Naive B cell (primary cell): ENCODE measurements around the gene ZNF536. TPM values are rescaled to one million over a fixed set of nuclear protein-coding genes. Genes with fewer than 3 reads are reported as not detected.
"Not testable (repeated sequence)": the region's sequence is repeated elsewhere in the genome, so short reads cannot be mapped to it uniquely, and the experiment has no call there.

ENCODE experiments used
- ATAC-seq, 2 donors: fragments of 150-1000 bp; cut with Tn5 transposase; 2 replicates each; pipeline ENCODE4 v1.10.0; 2021; ENCODE audit warnings: low read depth in 2 of 2, mild to moderate bottlenecking in 2 of 2, moderate library complexity in 2 of 2
- DNase-seq: peaks from one replicate; pipeline ENCODE4 v3.0.0; 2022
- H3K27ac Mint-ChIP-seq, 6 donors: one replicate each; pipeline ENCODE4 v1.8.0; 2020 to 2022; ENCODE audit warnings: mild to moderate bottlenecking in 6 of 6, mixed read lengths in 6 of 6, moderate library complexity in 5 of 6, inconsistent platforms in 2 of 6
- H3K27me3 Mint-ChIP-seq, 3 donors: one replicate each; pipeline ENCODE4 v1.8.0; 2021 to 2022; ENCODE audit warnings: mixed read lengths in 3 of 3, mild to moderate bottlenecking in 1 of 3
- H3K36me3 Mint-ChIP-seq, 2 donors: one replicate each; pipeline ENCODE4 v1.8.0; 2020 to 2022; ENCODE audit warnings: mixed read lengths in 2 of 2, inconsistent platforms in 1 of 2, mild to moderate bottlenecking in 1 of 2
- H3K4me1 Mint-ChIP-seq, 3 donors: one replicate each; pipeline ENCODE4 v1.8.0; 2020 to 2022; ENCODE audit warnings: mixed read lengths in 3 of 3, inconsistent platforms in 1 of 3, mild to moderate bottlenecking in 1 of 3, moderate library complexity in 1 of 3
- H3K4me3 Mint-ChIP-seq, 8 donors: one replicate each; pipeline ENCODE4 v1.8.0; 2020 to 2022; ENCODE audit warnings: mild to moderate bottlenecking in 8 of 8, mixed read lengths in 8 of 8, moderate library complexity in 8 of 8, inconsistent platforms in 2 of 8
- H3K9me3 Mint-ChIP-seq, 7 donors: one replicate each; pipeline ENCODE4 v1.8.0; 2020 to 2022; ENCODE audit warnings: mixed read lengths in 7 of 7, mild to moderate bottlenecking in 5 of 7, inconsistent platforms in 2 of 7, moderate library complexity in 1 of 7
- polyA plus RNA-seq, 6 donors: library from polyadenylated mRNA; unstranded; fragments of 300-500 nt; fragmentation: Illumina TruSeq; gene quantifications; one replicate each; pipeline ENCODE4 v1.2.3, GENCODE V29; 2021; ENCODE audit warnings: low read depth in 6 of 6

Gene ZNF536
- polyA plus RNA-seq, 6 donors from 2014 or later: 0.08 TPM; not detected in 5

DNA sequence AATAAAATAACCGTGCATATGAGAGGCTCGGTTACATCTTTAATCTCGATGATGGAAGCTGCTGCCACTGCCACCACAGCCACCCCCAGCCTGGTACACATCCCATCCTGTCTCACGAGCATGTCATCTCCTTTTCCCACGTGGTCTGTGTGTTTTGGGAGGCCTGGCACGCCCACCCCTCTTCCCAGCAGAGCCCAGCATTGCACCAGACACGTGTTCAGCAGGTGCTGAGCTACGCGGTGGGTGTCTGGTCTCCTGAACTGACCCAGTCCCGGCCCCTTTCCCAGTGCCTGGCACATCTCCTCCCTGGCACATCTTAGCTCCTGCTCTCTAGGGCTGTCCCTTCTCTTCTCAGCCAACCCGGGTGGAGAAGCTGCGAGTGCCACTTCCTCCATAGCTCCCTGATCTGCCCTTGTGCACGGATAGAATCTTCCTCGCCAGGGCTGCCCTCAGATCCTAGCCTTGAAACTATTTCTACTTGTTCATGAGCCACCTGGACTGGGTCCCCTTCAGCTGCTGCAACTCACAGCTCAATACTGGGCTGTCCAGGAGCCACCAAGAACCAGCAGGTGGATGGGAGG, 36.8 kb upstream of the ZNF536 start:
- Mint-ChIP-seq H3K36me3 (no peaks in the 10 kb centered on the region), H3K27ac (no peak overlapping the region), H3K4me3 (no peak overlapping the region), H3K9me3 (peaks cover 0 to 14% (median 0%) of the 10 kb centered on the region in 7 donors), H3K27me3 (peaks cover 0 to 7% (median 0%) of the 10 kb centered on the region in 3 donors), H3K4me1 (no peaks in the 10 kb centered on the region)
- no peak for ATAC-seq
- DNase-seq: no peak

DNA sequence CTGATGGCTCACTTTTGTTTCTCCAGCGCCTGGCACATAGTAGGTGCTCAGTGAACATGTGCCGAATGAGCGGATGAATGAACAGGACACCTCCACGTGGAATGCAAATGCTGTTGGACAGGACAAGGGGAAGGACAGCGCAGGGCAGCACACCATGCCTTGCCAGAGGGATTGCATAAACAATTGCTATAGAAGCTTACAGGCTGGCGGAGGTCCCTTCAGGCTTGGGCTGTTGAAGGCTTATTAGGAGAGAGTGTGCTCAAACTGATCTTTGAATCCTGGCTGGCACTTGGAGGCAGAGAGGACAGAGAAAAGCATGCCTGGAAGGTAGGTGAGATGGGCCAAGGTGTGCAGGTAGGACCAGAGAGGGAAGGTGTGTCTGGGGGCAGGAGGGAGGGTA, 35.9 kb upstream of the ZNF536 start:
- DNase-seq (no peak), ATAC-seq (no peak)
- no peak overlapping the region for H3K27ac Mint-ChIP-seq
- H3K36me3 Mint-ChIP-seq: no peaks in the 10 kb centered on the region
- no peak overlapping the region for H3K4me3 Mint-ChIP-seq
- H3K4me1 Mint-ChIP-seq: no peaks in the 10 kb centered on the region
- peaks cover 0 to 7% (median 0%) of the 10 kb centered on the region in 3 donors for H3K27me3 Mint-ChIP-seq
- peaks cover 0 to 14% (median 0%) of the 10 kb centered on the region in 7 donors for H3K9me3 Mint-ChIP-seq

DNA sequence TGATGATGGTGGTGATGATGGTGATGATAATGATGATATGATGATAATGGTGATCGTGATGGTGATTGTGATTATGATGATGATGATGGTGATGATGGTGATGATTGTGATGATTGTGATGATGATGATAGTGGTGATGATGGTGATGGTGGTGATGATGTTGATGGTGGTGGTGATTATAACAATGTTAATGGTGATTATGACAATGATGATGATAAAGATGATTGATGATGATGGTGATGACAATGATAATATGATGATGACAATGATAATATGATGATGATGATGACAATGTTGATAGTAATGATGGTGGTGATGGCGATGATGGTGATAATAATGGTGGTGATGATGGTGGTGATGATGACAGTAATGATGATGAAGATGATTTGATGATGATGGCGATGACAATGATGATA, 34.1 kb upstream of the ZNF536 start:
- Mint-ChIP-seq H3K36me3 (no peaks in the 10 kb centered on the region), H3K9me3 (peaks cover 0 to 3% (median 0%) of the 10 kb centered on the region in 7 donors), H3K4me1 (no peaks in the 10 kb centered on the region), H3K4me3 (no peak overlapping the region), H3K27me3 (no peaks in the 10 kb centered on the region), H3K27ac (no peak overlapping the region)
- no peak for ATAC-seq
- no peak for DNase-seq

DNA sequence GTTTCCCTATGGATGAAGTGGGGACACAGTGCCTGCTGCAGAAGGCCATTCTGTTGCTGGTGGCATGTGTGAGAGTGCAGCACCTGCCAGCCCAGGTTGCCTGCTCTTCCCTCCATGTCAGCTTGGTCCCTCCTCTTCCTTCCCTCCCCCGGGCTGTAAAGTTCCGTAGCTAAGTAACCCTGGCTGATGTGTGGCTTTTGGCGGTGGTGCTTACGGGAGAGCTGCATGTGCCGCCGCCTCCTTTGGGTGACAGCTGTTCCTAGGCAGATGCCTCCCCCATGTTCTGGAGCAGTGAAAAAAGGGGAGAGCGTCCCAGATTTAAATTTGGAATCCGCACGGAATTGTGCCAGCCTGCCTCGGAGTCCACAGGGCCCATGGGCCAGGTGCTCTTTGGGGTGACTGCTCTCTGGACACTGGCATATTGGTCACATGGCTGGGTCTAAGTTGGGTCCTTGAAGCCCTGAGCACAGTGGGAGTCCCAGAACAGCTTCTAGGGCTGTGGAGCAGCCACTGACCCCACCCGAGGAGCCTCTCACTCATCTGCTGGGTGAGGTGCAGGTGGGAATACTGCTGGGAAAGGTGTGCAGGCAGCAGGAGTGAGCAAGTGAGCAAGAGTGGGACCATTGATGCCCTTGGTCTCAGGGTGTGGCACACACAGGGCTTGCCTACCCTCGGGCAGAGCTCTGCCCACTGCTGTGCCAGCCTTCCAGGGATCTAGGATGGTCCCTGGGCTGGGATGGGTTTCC, 33.1 kb upstream of the ZNF536 start:
- no peak overlapping the region for H3K4me3 Mint-ChIP-seq
- H3K36me3 Mint-ChIP-seq: no peaks in the 10 kb centered on the region
- no peak overlapping the region for H3K27ac Mint-ChIP-seq
- no peak for DNase-seq
- H3K4me1 Mint-ChIP-seq: no peaks in the 10 kb centered on the region
- H3K27me3 Mint-ChIP-seq: no peaks in the 10 kb centered on the region
- no peak for ATAC-seq
- peaks cover 0 to 3% (median 0%) of the 10 kb centered on the region in 7 donors for H3K9me3 Mint-ChIP-seq

DNA sequence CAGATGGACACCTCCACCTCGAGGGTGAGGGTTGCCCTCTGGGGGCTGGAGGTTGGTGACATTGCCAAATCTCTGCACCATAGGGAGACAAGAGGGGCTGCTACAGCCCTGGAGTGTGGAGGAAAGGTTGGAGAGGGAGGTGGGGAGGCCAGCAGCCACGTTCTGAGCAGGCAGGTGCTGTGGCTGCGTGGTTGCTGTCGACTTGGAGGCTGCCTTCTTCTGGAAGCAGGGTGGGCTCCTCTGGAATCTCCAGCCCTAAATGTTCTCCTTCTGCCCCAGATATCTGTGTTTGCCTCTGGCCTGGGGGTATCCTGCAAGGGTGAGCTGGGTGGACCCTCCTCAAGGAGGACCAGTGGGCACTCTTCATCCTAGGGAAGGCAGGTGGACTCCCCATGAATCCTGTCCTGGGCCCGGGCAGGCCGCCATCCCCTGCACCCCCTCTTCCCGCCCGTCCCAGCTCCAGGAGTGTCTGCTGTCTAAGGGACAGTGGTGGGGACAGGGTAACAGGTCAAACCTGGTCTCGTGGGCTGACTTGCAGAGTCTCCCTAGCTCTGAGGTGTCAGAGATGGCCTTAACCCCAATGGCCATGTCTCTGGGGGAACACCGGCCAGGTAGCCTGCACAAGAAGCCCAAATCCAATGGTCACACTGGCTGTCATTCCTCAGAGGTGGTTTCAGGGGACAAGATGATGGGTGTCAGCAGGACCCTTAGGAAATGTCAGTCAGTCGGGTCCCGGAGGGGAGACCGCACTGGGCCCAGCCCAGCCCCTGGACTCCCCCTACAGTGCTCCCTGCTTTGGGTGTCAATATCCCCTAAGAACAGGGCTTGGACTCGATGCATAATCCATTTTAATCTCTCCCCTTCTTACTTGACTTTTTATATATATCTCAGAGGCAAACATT, 32.3 kb upstream of the ZNF536 start:
- ATAC-seq (no peak), DNase-seq (no peak)
- Mint-ChIP-seq H3K4me1 (no peaks in the 10 kb centered on the region), H3K27ac (no peak overlapping the region), H3K36me3 (no peaks in the 10 kb centered on the region), H3K9me3 (peaks cover 0 to 3% (median 0%) of the 10 kb centered on the region in 7 donors), H3K4me3 (no peak overlapping the region), H3K27me3 (no peaks in the 10 kb centered on the region)

DNA sequence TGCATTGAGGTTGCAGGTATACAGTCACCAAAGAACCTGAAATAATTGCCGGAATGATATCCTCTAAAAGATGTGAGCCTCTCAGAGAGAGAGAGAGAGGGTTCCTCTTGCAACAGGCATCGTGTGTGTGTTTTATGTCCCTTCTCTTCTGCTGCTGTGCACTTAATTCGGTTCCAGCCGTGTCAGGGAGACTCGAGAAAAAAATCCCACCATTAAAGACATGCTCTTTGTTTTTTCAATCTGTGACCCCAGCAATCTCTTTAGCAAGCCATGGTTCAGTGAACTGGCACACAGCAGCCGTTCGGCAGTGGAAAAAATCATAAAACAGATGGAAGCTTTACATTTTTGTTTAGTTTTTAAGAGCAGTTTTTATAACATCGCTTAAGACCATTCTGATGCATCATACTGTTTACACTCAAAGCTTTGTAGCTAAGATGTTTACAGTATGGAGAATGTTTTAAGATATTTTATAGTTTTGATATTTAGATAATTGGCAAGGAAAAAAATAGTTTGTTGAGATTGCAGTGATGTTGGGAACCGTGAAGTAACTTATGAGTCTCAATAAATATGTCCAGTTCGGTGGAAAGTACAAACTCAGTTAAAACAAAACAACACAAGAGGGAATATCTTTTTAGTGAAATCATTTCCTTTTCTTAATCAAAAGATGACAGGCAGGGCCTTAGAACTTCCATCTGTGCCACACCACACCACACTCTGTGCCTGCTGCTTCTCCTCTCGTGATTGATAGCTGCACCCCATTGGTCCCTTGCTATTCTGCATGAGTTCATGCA, 31.2 kb upstream of the ZNF536 start:
- H3K4me1 Mint-ChIP-seq: no peaks in the 10 kb centered on the region
- peaks cover 0 to 4% (median 0%) of the 10 kb centered on the region in 7 donors for H3K9me3 Mint-ChIP-seq
- DNase-seq (no peak), ATAC-seq (no peak)
- H3K27ac Mint-ChIP-seq: no peak overlapping the region
- no peaks in the 10 kb centered on the region for H3K27me3 Mint-ChIP-seq
- H3K4me3 Mint-ChIP-seq: peak overlapping the region in 1 of 8 donors; percentile 7
- H3K36me3 Mint-ChIP-seq: no peaks in the 10 kb centered on the region

DNA sequence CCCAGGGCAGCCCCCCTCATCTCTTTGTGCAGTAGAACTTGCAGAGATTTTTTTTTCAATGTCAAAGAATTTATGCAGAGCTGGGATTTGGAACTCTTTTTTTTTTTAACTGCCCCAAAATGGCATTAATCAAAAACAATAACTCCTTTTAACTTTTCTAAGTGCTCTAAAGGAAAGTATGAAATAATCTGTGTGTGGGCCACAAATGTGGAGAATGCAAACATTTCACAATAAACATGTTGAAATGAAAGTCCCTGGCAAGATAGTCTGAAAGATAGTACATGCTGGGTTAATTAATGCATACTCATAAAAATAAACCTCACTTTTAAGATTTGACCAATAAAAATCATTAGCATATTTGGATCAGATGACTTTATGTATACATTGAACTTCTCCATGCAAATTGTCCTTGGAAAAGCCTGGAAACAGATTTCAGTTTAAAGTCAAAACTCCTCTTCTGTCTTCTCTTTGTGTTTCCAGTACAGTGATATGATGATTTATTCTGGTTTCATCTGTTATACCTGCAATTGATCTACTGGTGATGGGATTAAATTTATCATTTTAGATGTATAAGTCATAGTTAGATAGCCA, 30.5 kb upstream of the ZNF536 start:
- DNase-seq: no peak
- ATAC-seq: no peak
- no peaks in the 10 kb centered on the region for H3K27me3 Mint-ChIP-seq
- H3K4me3 Mint-ChIP-seq: no peak overlapping the region
- H3K4me1 Mint-ChIP-seq: no peaks in the 10 kb centered on the region
- H3K36me3 Mint-ChIP-seq: no peaks in the 10 kb centered on the region
- H3K9me3 Mint-ChIP-seq: peaks cover 0 to 4% (median 0%) of the 10 kb centered on the region in 7 donors
- no peak overlapping the region for H3K27ac Mint-ChIP-seq

DNA sequence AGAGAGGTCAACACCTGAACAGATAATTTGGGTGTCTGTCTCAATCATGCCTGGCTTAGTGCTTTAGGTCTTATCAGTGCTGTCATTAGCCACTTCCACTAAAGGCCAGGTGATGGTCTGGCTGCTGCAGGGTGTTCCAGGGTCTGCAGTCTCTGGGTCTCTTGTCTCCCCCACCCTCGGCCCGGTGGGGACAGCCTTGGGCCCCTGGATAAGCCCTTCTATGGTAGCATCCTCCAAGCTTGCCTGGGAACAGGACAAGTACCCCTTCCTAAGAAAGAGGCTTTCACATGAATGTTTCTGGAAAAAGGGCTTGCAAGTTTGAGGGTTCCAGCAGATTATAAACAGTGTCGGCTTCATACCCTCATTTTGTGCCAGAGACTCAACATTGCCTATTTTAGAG, 29.3 kb upstream of the ZNF536 start:
- no peaks in the 10 kb centered on the region for H3K27me3 Mint-ChIP-seq
- peaks cover 0 to 4% (median 0%) of the 10 kb centered on the region in 7 donors for H3K9me3 Mint-ChIP-seq
- DNase-seq (no peak), ATAC-seq (no peak)
- no peaks in the 10 kb centered on the region for H3K4me1 Mint-ChIP-seq
- no peaks in the 10 kb centered on the region for H3K36me3 Mint-ChIP-seq
- H3K4me3 Mint-ChIP-seq: no peak overlapping the region
- no peak overlapping the region for H3K27ac Mint-ChIP-seq

DNA sequence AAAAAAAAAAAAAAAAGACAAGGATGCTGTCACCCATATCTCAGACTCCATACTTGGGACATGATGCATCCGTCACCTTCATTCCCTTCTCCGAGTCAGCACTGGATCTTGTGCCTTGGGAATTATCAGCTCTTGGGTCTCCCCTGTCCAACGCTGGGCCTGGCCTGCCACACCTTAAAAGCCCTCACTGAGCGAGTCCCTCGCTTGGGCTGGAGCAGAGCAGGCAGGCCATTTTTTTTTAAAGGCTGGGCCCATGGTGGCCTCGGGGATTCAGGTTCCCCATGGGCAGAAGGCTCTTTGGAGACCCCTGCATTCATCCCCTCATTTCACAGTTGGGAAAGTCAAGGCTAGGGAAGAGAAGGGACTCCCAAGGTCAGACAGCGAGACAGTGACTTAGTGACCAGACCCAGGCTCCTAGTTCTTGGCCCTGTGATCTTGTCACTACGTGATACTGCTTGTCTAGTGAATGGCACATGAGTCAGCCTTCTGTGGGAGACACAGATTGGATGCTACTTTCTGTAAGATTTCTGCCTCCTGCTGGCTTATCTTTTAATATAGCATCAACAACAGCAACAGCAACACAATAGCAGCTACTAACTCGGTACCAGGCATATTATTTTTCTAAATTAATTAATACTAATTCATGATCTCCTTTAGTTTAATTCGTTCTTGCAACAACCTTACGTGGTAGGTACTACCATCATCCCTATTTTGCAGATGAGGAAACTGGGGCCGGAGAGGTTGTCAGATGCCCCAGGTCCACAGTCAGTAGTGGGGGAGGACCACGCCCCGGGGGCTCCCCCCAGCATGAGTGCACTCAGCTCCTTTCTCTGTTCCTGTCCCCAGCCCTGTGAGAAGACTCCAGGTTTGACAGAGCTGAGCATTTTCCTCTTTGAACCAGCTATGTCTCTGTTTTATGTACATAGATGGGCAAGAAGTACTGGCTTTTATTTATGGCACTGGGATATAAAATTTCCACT, 27.4 kb upstream of the ZNF536 start:
- H3K9me3 Mint-ChIP-seq: peaks cover 0 to 4% (median 0%) of the 10 kb centered on the region in 7 donors
- H3K4me1 Mint-ChIP-seq: no peaks in the 10 kb centered on the region
- no peaks in the 10 kb centered on the region for H3K36me3 Mint-ChIP-seq
- ATAC-seq (no peak), DNase-seq (no peak)
- H3K27me3 Mint-ChIP-seq: no peaks in the 10 kb centered on the region
- H3K4me3 Mint-ChIP-seq: no peak overlapping the region
- H3K27ac Mint-ChIP-seq: peak overlapping the region in 1 of 6 donors; percentile 69

DNA sequence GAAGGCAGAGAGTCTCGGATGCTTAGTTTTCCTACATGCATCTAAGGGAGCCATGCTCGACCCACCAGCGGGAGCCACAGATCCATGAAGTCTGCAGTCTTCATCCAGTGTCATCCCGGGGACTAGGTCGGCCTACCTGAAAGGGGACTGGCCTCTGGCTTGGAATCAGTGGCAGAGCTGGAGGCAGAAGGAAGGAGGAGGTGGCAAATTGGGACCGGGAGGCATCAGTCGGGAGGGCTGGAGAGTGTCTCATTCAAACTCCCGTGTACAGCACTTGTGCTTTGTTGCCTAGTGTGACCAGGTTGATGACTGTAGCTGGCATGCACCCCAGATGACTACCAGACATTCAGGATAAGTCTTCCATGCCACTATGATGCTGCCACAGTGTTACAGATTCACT, 26.5 kb upstream of the ZNF536 start:
- DNase-seq: no peak
- no peak for ATAC-seq
- Mint-ChIP-seq H3K27ac (peak overlapping the region in 1 of 6 donors; percentile 63), H3K9me3 (peaks cover 0 to 4% (median 0%) of the 10 kb centered on the region in 7 donors), H3K27me3 (no peaks in the 10 kb centered on the region), H3K4me3 (peak overlapping the region in 1 of 8 donors; percentile 60), H3K36me3 (no peaks in the 10 kb centered on the region), H3K4me1 (no peaks in the 10 kb centered on the region)

DNA sequence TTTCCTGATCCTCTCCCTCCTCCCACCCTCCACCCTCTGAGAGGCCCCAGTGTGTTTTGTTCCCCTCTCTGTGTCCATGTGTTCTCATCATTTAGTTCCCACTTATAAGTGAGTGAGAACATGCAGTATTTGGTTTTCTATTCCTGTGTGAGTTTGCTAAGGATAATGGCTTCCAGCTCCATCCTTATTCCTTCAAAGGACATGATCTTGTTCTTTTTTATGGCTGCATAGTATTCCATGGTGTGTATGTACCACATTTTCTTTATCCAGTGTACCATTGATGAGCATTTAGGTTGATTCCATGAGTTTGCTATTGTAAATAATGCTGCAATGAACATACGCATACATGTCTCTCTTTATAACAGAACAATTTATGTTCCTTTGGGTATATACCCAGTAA, 25.7 kb upstream of the ZNF536 start:
- not testable (repeated sequence) for H3K36me3 Mint-ChIP-seq, H3K27ac Mint-ChIP-seq, H3K4me3 Mint-ChIP-seq, H3K27me3 Mint-ChIP-seq, H3K9me3 Mint-ChIP-seq, H3K4me1 Mint-ChIP-seq, DNase-seq, ATAC-seq
